ENCODE measurements around the gene PAX5. TPM values are rescaled to one million over a fixed set of nuclear protein-coding genes. Genes with fewer than 3 reads are reported as not detected.

The PAX5 gene
- polyA plus RNA-seq, 1 donor from 2014 or later = not detected

GRCh38 chr9:36929350-36929675 is 104.8 kb downstream of the PAX5 start:
- H4K20me1 ChIP-seq (ENCODE audit: insufficient read depth) = no peaks in the 10 kb centered on the region
- H3K36me3 ChIP-seq (ENCODE audit: insufficient read depth, low read length) = no peaks in the 10 kb centered on the region
- no peaks in the 10 kb centered on the region for H3K9me2 ChIP-seq (ENCODE audit: insufficient read depth, low read length)
- H3F3A ChIP-seq (ENCODE audit: insufficient read depth, low read length, poor library complexity, severe bottlenecking) = no peaks in the 10 kb centered on the region
- no peaks in the 10 kb centered on the region for H3K9me3 ChIP-seq (ENCODE audit: low read length)
- H3K27ac ChIP-seq (ENCODE audit: low read length) = no peak overlapping the region
- no peaks in the 10 kb centered on the region for H3K79me2 ChIP-seq (replicated peaks; ENCODE audit: insufficient read depth, low read length)
- no peaks in the 10 kb centered on the region for H3K27me3 ChIP-seq (ENCODE audit: insufficient read depth, low read depth, low read length)
- TF ChIP-seq RAD21 (conservative IDR thresholded peaks at IDR 0.05) (no peak), MXI1 (conservative IDR thresholded peaks at IDR 0.05; ENCODE audit: poor library complexity, severe bottlenecking) (no peak)
- H3K9ac ChIP-seq (ENCODE audit: low read length) = no peak overlapping the region
- no peak overlapping the region for H3K4me2 ChIP-seq (ENCODE audit: low read length)
- no peak overlapping the region for H3K4me3 ChIP-seq (ENCODE audit: low read length)
- no peak overlapping the region for H2AFZ ChIP-seq (ENCODE audit: low read depth, low read length)

DNA sequence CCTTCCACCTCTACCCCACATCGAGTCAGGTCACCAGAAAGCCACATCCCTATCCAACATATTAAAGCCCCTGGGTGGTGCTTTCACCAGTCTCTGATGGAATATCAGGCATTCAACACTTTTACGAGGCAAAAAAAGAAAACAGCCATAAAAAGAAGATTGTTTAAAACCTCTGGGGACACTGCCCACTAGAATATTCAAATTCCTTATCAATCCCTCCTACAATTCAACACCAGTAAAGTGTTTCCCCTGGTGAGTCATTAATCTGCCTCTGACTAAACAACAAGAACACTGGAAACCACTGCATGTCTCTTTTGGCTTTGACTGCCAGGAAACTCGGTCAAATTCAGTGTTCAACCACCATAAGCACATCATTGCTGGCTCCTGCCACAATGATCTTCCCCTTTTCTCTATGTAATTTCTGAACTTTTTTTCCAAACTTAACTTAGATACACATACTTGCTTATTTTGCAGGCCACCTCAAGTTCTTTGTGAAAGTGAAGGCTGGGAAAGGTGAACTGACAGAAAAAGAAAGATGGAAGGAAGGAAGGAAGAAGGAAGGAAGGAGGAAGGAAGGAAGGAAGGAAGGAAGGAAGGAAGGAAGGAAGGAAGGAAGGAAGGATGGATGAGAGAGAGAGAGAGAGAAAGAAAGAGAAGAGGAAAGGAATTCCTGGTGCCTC is 105.3 kb downstream of the PAX5 start:
- no peak overlapping the region for H3K27ac ChIP-seq (ENCODE audit: low read length)
- no peak overlapping the region for H3K4me3 ChIP-seq (ENCODE audit: low read length)
- H3K27me3 ChIP-seq (ENCODE audit: insufficient read depth, low read depth, low read length) = no peaks in the 10 kb centered on the region
- no peak overlapping the region for H2AFZ ChIP-seq (ENCODE audit: low read depth, low read length)
- H3K9me3 ChIP-seq (ENCODE audit: low read length) = no peaks in the 10 kb centered on the region
- no peak overlapping the region for H3K4me2 ChIP-seq (ENCODE audit: low read length)
- TF ChIP-seq EP300 (conservative IDR thresholded peaks at IDR 0.05; ENCODE audit: poor library complexity, severe bottlenecking) (no peak), MXI1 (conservative IDR thresholded peaks at IDR 0.05; ENCODE audit: poor library complexity, severe bottlenecking) (no peak), EZH2 (IDR thresholded peaks at IDR 0.05; ENCODE audit: borderline replicate concordance, insufficient read depth, low read length, poor library complexity, severe bottlenecking) (no peak), SMC3 (conservative IDR thresholded peaks at IDR 0.05; ENCODE audit: poor library complexity) (no peak), TAF1 (IDR thresholded peaks at IDR 0.05; ENCODE audit: low read depth) (no peak), POLR2AphosphoS5 (IDR thresholded peaks at IDR 0.05) (no peak)
- TF ChIP-seq, protein P1, sequence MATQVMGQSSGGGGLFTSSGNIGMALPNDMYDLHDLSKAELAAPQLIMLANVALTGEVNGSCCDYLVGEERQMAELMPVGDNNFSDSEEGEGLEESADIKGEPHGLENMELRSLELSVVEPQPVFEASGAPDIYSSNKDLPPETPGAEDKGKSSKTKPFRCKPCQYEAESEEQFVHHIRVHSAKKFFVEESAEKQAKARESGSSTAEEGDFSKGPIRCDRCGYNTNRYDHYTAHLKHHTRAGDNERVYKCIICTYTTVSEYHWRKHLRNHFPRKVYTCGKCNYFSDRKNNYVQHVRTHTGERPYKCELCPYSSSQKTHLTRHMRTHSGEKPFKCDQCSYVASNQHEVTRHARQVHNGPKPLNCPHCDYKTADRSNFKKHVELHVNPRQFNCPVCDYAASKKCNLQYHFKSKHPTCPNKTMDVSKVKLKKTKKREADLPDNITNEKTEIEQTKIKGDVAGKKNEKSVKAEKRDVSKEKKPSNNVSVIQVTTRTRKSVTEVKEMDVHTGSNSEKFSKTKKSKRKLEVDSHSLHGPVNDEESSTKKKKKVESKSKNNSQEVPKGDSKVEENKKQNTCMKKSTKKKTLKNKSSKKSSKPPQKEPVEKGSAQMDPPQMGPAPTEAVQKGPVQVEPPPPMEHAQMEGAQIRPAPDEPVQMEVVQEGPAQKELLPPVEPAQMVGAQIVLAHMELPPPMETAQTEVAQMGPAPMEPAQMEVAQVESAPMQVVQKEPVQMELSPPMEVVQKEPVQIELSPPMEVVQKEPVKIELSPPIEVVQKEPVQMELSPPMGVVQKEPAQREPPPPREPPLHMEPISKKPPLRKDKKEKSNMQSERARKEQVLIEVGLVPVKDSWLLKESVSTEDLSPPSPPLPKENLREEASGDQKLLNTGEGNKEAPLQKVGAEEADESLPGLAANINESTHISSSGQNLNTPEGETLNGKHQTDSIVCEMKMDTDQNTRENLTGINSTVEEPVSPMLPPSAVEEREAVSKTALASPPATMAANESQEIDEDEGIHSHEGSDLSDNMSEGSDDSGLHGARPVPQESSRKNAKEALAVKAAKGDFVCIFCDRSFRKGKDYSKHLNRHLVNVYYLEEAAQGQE (IDR thresholded peaks at IDR 0.05; ENCODE audit: borderline replicate concordance) = no peak
- TF ChIP-seq, protein P2, sequence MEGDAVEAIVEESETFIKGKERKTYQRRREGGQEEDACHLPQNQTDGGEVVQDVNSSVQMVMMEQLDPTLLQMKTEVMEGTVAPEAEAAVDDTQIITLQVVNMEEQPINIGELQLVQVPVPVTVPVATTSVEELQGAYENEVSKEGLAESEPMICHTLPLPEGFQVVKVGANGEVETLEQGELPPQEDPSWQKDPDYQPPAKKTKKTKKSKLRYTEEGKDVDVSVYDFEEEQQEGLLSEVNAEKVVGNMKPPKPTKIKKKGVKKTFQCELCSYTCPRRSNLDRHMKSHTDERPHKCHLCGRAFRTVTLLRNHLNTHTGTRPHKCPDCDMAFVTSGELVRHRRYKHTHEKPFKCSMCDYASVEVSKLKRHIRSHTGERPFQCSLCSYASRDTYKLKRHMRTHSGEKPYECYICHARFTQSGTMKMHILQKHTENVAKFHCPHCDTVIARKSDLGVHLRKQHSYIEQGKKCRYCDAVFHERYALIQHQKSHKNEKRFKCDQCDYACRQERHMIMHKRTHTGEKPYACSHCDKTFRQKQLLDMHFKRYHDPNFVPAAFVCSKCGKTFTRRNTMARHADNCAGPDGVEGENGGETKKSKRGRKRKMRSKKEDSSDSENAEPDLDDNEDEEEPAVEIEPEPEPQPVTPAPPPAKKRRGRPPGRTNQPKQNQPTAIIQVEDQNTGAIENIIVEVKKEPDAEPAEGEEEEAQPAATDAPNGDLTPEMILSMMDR (IDR thresholded peaks at IDR 0.05; ENCODE audit: poor library complexity, severe bottlenecking) = no peak
- H3K79me2 ChIP-seq (replicated peaks; ENCODE audit: insufficient read depth, low read length) = no peaks in the 10 kb centered on the region
- no peak overlapping the region for H3K9ac ChIP-seq (ENCODE audit: low read length)
- no peaks in the 10 kb centered on the region for H3K9me2 ChIP-seq (ENCODE audit: insufficient read depth, low read length)
- H3K36me3 ChIP-seq (ENCODE audit: insufficient read depth, low read length) = no peaks in the 10 kb centered on the region
- H4K20me1 ChIP-seq (ENCODE audit: insufficient read depth) = no peaks in the 10 kb centered on the region
- no peaks in the 10 kb centered on the region for H3F3A ChIP-seq (ENCODE audit: insufficient read depth, low read length, poor library complexity, severe bottlenecking)
